ENCODE results near the gene ZNF318. TPM values are rescaled to one million over a fixed set of nuclear protein-coding genes. Genes with fewer than 3 reads are reported as not detected.

The ZNF318 gene
- total RNA-seq, 3 donors from 2014 or later: 7.4 to 7.8 (median 7.6) TPM

- H3K4me1 Mint-ChIP-seq (ENCODE audit: low read depth): peaks cover 17% of the 10 kb centered on the region
- H3K36me3 Mint-ChIP-seq (ENCODE audit: insufficient read depth): peaks cover 29% of the 10 kb centered on the region
- no peak for ATAC-seq
- no peaks in the 10 kb centered on the region for H3K9me3 Mint-ChIP-seq
- no peak for DNase-seq
- no peaks in the 10 kb centered on the region for H3K27me3 Mint-ChIP-seq (ENCODE audit: low read depth)
- no peak overlapping the region for H3K4me3 Mint-ChIP-seq
Measured at GRCh38 chr6:43336382-43336781, 33.1 kb downstream of the ZNF318 start.

GRCh38 chr6:43335469-43335868 is 34.0 kb downstream of the ZNF318 start:
- Mint-ChIP-seq H3K4me1 (ENCODE audit: low read depth) (peaks cover 23% of the 10 kb centered on the region), H3K4me3 (no peak overlapping the region), H3K36me3 (ENCODE audit: insufficient read depth) (peaks cover 22% of the 10 kb centered on the region), H3K27me3 (ENCODE audit: low read depth) (no peaks in the 10 kb centered on the region), H3K9me3 (no peaks in the 10 kb centered on the region)
- no peak for DNase-seq
- ATAC-seq: no peak

- H3K27me3 Mint-ChIP-seq (ENCODE audit: low read depth): no peaks in the 10 kb centered on the region
- no peaks in the 10 kb centered on the region for H3K9me3 Mint-ChIP-seq
- DNase-seq (no peak), ATAC-seq (no peak)
- H3K36me3 Mint-ChIP-seq (ENCODE audit: insufficient read depth): peaks cover 15% of the 10 kb centered on the region
- peaks cover 23% of the 10 kb centered on the region for H3K4me1 Mint-ChIP-seq (ENCODE audit: low read depth)
- no peak overlapping the region for H3K4me3 Mint-ChIP-seq
Measured at GRCh38 chr6:43334466-43335095, 34.9 kb downstream of the ZNF318 start.

GRCh38 chr6:43331891-43332290 is 37.6 kb downstream of the ZNF318 start:
- Mint-ChIP-seq H3K4me1 (ENCODE audit: low read depth) (peaks cover 19% of the 10 kb centered on the region), H3K4me3 (no peak overlapping the region), H3K27me3 (ENCODE audit: low read depth) (no peaks in the 10 kb centered on the region), H3K9me3 (no peaks in the 10 kb centered on the region), H3K36me3 (ENCODE audit: insufficient read depth) (peaks cover 12% of the 10 kb centered on the region)
- DNase-seq (no peak), ATAC-seq (no peak)

- H3K9me3 Mint-ChIP-seq: no peaks in the 10 kb centered on the region
- H3K36me3 Mint-ChIP-seq (ENCODE audit: insufficient read depth): peaks cover 10% of the 10 kb centered on the region
- ATAC-seq: peak in 1 of 2 donors; percentile 37
- no peak for DNase-seq
- no peaks in the 10 kb centered on the region for H3K27me3 Mint-ChIP-seq (ENCODE audit: low read depth)
- no peak overlapping the region for H3K4me3 Mint-ChIP-seq
- peaks cover 19% of the 10 kb centered on the region for H3K4me1 Mint-ChIP-seq (ENCODE audit: low read depth)
Measured at GRCh38 chr6:43331470-43331869, 38.0 kb downstream of the ZNF318 start.

GRCh38 chr6:43328528-43328927 is 40.9 kb downstream of the ZNF318 start:
- no peak overlapping the region for H3K4me3 Mint-ChIP-seq
- no peak for ATAC-seq
- H3K36me3 Mint-ChIP-seq (ENCODE audit: insufficient read depth): peaks cover 7% of the 10 kb centered on the region
- H3K4me1 Mint-ChIP-seq (ENCODE audit: low read depth): peaks cover 15% of the 10 kb centered on the region
- H3K27me3 Mint-ChIP-seq (ENCODE audit: low read depth): no peaks in the 10 kb centered on the region
- no peaks in the 10 kb centered on the region for H3K9me3 Mint-ChIP-seq
- DNase-seq: no peak

- DNase-seq (no peak), ATAC-seq (no peak)
- Mint-ChIP-seq H3K4me3 (no peak overlapping the region), H3K27me3 (ENCODE audit: low read depth) (no peaks in the 10 kb centered on the region), H3K36me3 (ENCODE audit: insufficient read depth) (peaks cover 7% of the 10 kb centered on the region), H3K9me3 (no peaks in the 10 kb centered on the region), H3K4me1 (ENCODE audit: low read depth) (peaks cover under 1% of the 10 kb centered on the region)
Measured at GRCh38 chr6:43325876-43326275, 43.6 kb downstream of the ZNF318 start.

GRCh38 chr6:43318011-43318410 is 51.4 kb downstream of the ZNF318 start:
- H3K27me3 Mint-ChIP-seq (ENCODE audit: low read depth): no peaks in the 10 kb centered on the region
- ATAC-seq: no peak
- no peak overlapping the region for H3K4me3 Mint-ChIP-seq
- DNase-seq: no peak
- peaks cover 10% of the 10 kb centered on the region for H3K36me3 Mint-ChIP-seq (ENCODE audit: insufficient read depth)
- H3K9me3 Mint-ChIP-seq: no peaks in the 10 kb centered on the region
- H3K4me1 Mint-ChIP-seq (ENCODE audit: low read depth): no peaks in the 10 kb centered on the region

- Mint-ChIP-seq H3K4me1 (ENCODE audit: low read depth) (peaks cover 4% of the 10 kb centered on the region), H3K9me3 (no peaks in the 10 kb centered on the region), H3K4me3 (no peak overlapping the region), H3K36me3 (ENCODE audit: insufficient read depth) (peaks cover 8% of the 10 kb centered on the region), H3K27me3 (ENCODE audit: low read depth) (no peaks in the 10 kb centered on the region)
- ATAC-seq: no peak
- DNase-seq: no peak
Measured at GRCh38 chr6:43313813-43314212, 55.6 kb downstream of the ZNF318 start.

- ATAC-seq (no peak), DNase-seq (no peak)
- H3K4me3 Mint-ChIP-seq: no peak overlapping the region
- no peaks in the 10 kb centered on the region for H3K9me3 Mint-ChIP-seq
- H3K36me3 Mint-ChIP-seq (ENCODE audit: insufficient read depth): peaks cover 4% of the 10 kb centered on the region
- peaks cover 7% of the 10 kb centered on the region for H3K4me1 Mint-ChIP-seq (ENCODE audit: low read depth)
- H3K27me3 Mint-ChIP-seq (ENCODE audit: low read depth): no peaks in the 10 kb centered on the region
Measured at GRCh38 chr6:43311666-43312065, 57.8 kb downstream of the ZNF318 start.

- DNase-seq: no peak
- no peak overlapping the region for H3K4me3 Mint-ChIP-seq
- no peaks in the 10 kb centered on the region for H3K9me3 Mint-ChIP-seq
- no peaks in the 10 kb centered on the region for H3K27me3 Mint-ChIP-seq (ENCODE audit: low read depth)
- H3K36me3 Mint-ChIP-seq (ENCODE audit: insufficient read depth): peaks cover 2% of the 10 kb centered on the region
- no peak for ATAC-seq
- peaks cover 7% of the 10 kb centered on the region for H3K4me1 Mint-ChIP-seq (ENCODE audit: low read depth)
Measured at GRCh38 chr6:43310624-43311023, 58.8 kb downstream of the ZNF318 start.

- H3K27me3 Mint-ChIP-seq (ENCODE audit: low read depth): no peaks in the 10 kb centered on the region
- no peak overlapping the region for H3K4me3 Mint-ChIP-seq
- H3K36me3 Mint-ChIP-seq (ENCODE audit: insufficient read depth): no peaks in the 10 kb centered on the region
- no peak for ATAC-seq
- no peak for DNase-seq
- H3K4me1 Mint-ChIP-seq (ENCODE audit: low read depth): peaks cover 7% of the 10 kb centered on the region
- H3K9me3 Mint-ChIP-seq: no peaks in the 10 kb centered on the region
Measured at GRCh38 chr6:43310134-43310533, 59.3 kb downstream of the ZNF318 start.

- Mint-ChIP-seq H3K9me3 (no peaks in the 10 kb centered on the region), H3K4me1 (ENCODE audit: low read depth) (peaks cover 7% of the 10 kb centered on the region), H3K27me3 (ENCODE audit: low read depth) (no peaks in the 10 kb centered on the region), H3K4me3 (peak overlapping the region; percentile 67), H3K36me3 (ENCODE audit: insufficient read depth) (no peaks in the 10 kb centered on the region)
- DNase-seq (no peak), ATAC-seq (peak in 1 of 2 donors; percentile 4)
Measured at GRCh38 chr6:43308990-43309477, 60.4 kb downstream of the ZNF318 start.

- Mint-ChIP-seq H3K36me3 (ENCODE audit: insufficient read depth) (no peaks in the 10 kb centered on the region), H3K27me3 (ENCODE audit: low read depth) (no peaks in the 10 kb centered on the region), H3K9me3 (no peaks in the 10 kb centered on the region), H3K4me1 (ENCODE audit: low read depth) (peaks cover 7% of the 10 kb centered on the region), H3K4me3 (peak within 1 kb of the TSS; percentile 67)
- peak; percentile 40 for DNase-seq
- ATAC-seq: peak; percentile 90 to 92
Measured at GRCh38 chr6:43308101-43308989, 61.1 kb downstream of the ZNF318 start, which contains the start of gene CRIP3. TSS of gene CRIP3 (minus strand) at chr6:43308826. CDS start at chr6:43308792, 34 bp downstream.
